ENCODE measurements around the gene ALKBH4.

DNA sequence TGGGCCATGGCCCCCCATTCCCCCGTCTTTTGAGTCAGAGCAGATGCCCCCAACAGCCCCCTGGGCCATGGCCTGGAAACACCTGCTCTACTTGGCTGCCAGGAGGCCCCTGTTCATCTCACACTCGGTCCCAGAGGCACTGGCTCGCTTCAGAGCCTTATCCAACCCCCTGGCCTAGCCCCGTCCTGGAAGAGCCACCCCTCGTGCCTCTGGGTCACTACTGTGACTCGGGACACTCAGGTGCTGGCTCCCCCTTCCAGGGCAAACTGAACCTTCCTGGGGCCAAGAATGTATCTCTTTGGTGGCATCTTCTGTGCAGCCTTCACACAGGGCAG is 7.1 kb upstream of the ALKBH4 start:
- TF ChIP-seq, protein P1, sequence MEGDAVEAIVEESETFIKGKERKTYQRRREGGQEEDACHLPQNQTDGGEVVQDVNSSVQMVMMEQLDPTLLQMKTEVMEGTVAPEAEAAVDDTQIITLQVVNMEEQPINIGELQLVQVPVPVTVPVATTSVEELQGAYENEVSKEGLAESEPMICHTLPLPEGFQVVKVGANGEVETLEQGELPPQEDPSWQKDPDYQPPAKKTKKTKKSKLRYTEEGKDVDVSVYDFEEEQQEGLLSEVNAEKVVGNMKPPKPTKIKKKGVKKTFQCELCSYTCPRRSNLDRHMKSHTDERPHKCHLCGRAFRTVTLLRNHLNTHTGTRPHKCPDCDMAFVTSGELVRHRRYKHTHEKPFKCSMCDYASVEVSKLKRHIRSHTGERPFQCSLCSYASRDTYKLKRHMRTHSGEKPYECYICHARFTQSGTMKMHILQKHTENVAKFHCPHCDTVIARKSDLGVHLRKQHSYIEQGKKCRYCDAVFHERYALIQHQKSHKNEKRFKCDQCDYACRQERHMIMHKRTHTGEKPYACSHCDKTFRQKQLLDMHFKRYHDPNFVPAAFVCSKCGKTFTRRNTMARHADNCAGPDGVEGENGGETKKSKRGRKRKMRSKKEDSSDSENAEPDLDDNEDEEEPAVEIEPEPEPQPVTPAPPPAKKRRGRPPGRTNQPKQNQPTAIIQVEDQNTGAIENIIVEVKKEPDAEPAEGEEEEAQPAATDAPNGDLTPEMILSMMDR (IDR thresholded peaks at IDR 0.05): no peak
- TF ChIP-seq POLR2A (IDR thresholded peaks at IDR 0.05) (no peak), POLR2AphosphoS5 (IDR thresholded peaks at IDR 0.05) (no peak)

Data from sigmoid colon (tissue), 4 donors.